Suppressor macrophage treated with lipopolysaccharide for 4 hours (primary cell): ENCODE measurements around the gene FBXL20.
A peak's percentile ranks its signal among the peaks of the same experiment; 100 is the strongest.
"Not testable (repeated sequence)": the region's sequence is repeated elsewhere in the genome, so short reads cannot be mapped to it uniquely, and the experiment has no call there.

Experiments used
- DNase-seq: peaks from one replicate; pipeline ENCODE4 v3.0.0-alpha.2; 2020

FBXL20 gene

DNA sequence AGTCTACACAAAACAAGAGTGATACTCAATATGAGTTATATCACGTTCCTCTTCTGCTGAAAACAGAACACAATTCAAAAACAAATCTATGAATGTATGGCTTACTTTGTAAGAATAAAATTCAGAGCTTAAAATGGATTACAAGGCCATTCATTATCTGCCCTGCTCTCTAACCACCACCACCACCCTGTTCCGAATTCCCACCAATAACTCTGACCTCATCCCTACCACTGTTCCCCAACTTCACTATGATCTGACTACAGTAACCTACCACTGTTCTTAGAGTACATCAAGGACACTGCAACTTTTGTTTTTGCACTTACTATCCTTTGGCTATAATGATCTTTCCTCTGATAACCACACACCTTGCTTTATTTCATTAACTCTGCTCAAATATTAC lies 21.3 kb downstream of the FBXL20 start:
- DNase-seq, result no peak

DNA sequence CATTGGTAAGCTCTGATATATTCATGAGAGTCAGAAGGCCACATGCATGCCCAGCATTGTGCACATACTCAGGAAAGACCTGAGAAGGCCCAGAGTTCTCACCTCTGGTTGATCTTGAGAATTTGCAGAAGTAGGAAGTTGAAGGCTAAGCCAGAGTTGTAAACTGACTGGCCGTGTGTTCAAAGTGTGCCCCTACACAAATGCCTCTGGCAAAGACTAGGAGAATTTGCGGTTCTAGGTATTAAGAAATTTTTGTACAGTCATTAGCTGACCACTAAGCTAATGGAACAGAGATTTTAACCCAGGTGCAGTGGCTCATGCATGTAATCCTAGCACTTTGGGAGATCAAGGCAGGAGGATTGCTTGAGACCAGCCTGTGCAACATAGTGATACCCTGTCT lies 25.0 kb downstream of the FBXL20 start:
- no peak for DNase-seq

DNA sequence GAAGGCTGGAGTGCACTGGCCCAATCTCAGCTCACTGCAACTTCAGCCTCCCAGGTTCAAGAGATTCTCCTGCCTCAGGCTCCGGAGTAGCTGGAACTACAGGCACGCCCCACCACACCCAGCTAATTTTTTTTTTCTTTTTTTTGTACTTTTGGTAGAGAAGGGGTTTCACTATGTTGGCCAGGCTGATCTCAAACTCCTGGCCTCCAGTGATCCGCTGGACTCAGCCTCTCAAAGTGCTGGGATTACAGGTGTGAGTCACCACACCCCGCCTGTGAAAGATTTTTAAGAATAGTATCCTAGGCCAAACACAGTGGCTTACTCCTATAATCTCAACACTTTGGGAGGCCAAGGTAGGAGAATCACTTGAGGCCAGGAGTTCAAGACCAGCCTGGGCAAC lies 33.6 kb downstream of the FBXL20 start:
- DNase-seq, result not testable (repeated sequence)

DNA sequence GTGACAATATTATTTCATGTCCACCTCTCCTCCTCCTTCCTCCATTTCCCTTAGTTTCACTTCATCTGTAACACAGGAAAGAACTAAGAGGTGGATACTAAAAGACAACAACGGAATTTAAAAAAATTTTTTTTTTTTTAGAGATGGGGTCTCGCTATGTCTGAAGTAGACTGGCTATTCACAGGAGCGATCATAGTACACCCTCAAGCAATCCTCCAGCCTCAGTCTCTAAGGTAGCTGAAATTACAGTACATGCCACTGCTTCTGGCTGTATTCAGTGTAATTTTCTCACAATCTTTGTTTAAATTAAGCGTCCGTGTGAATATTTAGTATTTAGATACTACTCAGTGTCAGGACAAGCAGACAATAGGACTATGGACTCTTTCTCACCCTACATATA lies 35.6 kb downstream of the FBXL20 start:
- no peak for DNase-seq

DNA sequence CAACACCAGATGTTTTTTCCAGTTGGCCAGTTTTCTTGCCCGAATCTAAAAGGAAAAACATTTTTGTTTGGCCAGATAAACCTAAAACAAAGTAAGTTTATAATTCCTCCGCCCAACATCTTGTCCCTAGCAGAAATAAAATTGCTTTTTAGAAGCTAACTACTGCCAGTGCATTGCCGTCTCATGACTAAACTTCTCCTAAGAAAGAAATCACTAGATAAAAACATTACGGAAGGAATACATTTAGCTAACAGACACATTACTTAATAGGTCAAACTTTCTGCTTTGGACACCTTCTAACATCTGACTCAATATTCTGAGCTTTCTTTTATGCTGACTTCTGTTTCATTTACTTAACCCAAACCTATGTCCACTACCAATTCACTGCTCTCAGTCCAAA lies 36.2 kb downstream of the FBXL20 start:
- DNase-seq, result peak; percentile 69

DNA sequence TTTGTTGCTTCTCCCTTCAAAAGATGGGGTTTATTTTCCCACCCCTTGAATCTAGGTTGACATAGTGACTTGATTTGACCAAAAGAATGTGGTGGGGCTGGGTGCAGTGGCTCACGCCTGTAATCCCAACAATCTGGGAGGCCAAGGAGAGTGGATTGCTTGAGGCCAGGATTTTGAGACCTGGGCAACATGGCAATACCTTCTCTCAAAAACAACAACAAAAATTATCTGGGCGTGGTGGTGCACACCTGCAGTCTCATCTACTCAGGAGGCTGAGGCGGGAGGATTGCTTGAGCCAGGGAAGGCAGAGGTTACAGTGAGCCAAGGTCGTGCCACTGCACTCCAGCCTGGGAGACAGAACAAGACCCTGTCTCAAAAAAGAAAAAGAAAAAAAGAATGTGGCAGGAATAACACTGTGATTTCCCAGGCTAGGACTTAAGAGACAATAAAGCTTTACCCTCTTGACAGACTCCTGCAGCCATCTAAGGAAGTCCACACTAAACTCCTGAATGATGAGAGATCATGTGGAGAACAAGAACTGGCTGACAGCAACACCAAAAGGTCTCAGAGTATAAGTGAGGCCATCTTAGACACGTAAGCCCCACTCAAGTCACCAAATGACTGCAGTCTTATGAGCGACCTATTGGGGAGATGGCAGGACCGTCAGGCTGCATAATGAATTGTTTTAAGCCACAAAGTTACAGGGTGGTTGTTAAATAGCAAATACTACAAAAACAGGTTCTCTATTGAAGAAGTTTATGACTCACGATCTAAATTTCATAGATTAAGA lies 37.0 kb downstream of the FBXL20 start:
- peak; percentile 66 for DNase-seq

DNA sequence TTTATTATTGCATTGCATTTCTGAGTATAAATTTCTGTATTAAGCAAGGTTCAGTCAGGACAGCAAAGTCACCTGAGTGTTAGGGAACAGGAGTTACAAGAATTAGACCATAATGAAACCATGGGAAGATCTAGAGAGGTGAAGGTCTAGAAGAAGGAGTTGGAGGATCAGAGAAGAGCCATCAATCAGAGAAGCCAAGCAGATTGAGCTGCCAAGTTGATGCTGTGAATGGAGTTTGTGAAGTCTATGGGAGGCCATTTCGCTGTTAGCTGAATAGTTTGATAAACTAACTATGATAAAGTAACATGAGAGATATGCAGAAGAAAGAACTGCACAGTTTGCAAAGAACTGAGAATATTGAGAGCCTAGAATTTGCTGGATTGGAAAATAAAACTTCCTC lies 40.4 kb downstream of the FBXL20 start:
- DNase-seq, result no peak

DNA sequence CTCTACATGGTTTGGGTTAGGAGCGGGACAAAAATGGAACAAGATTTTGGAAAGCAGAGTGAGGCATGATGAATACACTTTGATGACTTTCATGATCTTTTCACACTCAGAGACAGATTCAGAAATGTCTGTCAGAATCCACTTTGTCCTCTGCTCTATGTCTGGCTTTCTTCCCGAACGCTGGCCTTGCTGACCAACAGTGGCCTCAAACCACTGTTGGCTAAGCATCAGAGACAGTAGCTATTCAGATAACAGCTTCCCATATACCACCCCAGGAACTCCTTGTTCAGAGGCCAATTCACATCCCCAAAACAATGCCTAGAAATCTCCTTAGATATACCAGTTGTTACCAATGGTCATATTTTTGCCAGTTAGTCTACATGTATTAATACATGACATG lies 40.9 kb downstream of the FBXL20 start:
- no peak for DNase-seq

DNA sequence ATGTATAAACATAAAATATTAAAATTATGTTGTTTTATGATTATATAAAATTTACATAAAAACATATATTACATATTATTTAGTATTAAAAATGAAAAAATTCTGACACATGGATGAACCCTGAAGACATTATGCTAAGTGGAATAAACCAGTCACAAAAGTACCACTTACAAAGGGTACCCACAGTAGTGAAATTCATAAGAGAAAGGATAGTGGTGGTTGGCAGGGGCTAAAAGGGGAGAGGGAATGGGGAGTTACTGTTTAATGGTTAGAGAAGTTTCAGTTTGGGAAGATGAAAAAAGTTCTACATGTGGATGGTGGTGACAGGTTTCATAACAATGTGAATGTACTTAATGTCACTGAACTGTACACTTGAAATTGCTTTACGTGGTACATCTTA lies 41.4 kb downstream of the FBXL20 start:
- DNase-seq, result no peak

DNA sequence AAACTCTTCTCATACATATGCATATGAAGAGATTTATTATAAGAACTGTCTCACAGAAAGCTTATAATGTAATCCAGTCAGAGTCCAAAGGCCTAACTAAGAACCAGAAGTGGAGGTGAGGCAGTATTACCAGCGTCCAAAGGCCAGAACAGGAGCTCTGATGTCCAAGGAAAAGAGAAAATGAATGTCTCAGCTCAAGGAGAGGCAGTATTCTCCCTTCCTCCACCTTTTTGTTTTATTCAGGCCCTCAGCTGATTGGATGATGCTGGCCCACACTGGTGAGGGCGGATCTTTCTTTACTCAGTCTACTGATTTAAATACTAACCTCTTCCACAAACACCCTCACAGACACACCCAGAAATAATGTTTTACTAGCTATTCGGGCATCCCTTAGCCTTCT lies 43.4 kb downstream of the FBXL20 start:
- DNase-seq, result no peak

DNA sequence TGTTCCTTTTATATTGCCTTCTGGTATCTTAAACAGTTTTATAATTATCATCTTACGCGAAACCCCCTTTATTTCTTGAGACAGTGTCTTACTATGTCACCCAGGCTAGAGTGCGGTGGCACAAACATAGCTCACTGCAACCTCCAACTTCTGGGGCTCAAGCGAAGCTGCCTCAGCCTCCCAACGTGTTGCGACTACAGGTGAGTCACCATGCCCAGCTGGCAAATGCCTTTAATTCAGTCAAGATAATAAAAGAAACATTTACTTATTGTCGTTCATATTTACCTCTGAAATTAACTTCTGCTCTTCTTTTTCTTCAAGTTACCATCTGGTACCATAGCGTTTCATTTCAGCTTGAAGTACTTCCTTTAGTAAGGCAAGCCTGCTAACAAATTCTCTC lies 43.9 kb downstream of the FBXL20 start:
- no peak for DNase-seq

DNA sequence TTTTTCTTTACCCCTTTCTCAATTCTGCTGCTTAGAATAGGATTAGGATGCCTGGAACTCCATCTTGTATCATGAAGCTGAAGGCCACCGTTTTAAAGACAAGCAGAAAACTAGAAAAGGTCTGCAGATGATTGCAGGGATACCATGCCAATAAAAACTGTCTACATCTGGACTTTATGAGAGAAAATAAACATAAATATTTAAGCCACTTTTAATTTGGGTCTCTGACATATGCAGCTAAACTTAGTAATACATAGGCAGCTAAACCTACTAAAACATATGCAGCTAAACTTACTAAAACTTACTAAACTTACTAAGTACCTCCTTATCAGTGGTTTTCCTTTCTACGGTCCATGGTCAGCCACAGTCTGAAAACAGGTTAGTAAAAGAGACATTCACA lies 48.4 kb downstream of the FBXL20 start:
- DNase-seq, result no peak

DNA sequence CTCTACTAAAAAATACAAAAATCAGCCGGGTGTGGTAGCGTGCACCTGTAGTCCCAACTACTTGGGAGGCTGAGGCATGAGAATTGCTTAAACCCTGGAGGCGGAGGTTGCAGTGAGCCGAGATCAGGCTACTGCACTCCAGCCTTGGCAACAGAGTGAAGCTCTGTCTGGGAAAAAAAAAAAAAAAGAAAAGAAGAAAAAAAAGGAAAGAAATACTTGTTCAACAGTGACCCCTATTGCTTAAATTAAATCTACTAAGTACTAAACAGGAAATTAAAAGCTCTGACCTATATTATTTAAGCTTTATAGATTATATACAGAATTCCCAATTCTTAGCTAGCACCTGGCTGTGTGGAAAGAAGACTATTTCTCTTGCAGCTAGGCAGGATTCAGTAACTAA lies 48.9 kb downstream of the FBXL20 start:
- DNase-seq, result no peak

DNA sequence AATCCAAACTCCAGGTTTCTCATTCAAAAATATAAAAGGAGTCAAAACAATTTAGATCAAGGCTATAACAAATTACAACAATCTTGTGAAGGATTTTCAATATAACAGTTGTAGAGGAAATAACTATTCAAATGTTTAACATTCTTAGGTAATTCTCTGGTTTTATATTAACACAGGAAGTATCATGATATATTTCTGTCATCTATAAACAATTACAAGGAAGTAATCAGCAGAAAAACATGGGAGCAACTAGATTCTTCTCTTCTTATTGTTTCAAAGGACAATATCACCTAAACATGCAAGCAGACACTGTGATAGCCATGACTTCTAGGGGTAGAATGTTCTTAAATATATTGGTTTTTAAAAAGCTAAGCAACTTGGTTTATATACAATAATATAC lies 49.9 kb downstream of the FBXL20 start:
- no peak for DNase-seq

DNA sequence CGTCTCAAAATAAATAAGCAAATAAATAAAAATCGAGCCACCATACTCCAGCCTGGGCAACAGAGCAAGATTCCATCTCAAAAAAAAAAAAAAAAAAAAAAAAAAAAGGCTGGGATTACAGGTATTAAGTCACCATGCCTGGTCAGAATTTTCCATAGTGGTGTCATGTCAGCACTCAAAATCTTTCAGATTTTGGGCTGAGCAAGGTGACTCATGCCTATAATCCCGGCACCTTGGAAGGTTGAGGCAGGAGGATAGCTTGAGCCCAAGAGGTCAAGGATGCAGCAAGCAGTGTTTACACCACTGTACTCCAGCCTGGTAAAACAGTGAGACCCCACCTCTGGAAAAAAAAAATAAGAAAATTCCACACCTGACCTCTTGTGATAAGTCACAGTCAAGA lies 52.2 kb downstream of the FBXL20 start:
- DNase-seq, result no peak

DNA sequence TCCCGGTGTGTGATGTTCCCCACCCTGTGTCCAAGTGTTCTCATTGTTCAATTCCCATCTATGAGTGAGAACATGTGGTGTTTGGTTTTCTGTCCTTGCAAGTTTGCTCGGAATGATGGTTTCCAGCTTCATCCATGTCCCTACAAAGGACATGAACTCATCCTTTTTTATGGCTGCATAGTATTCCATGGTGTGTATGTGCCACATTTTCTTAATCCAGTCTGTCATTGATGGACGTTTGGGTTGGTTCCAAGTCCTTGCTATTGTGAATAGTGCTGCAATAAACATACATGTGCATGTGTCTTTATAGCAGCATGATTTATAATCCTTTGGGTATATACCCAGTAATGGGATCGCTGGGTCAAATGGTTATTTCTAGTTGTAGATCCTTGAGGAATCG lies 54.6 kb downstream of the FBXL20 start:
- DNase-seq, result not testable (repeated sequence)

DNA sequence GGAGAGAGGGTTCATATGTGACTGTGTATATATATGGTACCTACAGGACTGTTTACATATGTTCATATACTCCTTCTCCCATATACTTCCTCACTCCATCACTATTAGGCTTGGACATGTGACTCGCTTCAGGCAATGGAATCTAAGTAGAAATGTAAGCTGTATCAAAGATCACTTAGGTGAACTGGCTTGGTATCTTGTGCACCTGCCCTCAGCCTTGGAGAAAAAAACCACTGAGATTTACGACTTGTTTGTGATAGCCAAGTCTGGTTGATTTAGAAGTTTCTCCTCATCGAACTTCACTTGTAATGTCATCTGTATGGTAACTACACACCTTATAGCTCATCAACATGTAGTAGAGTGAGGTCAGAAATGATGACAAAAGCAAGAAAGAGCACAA lies 59.9 kb downstream of the FBXL20 start:
- no peak for DNase-seq

DNA sequence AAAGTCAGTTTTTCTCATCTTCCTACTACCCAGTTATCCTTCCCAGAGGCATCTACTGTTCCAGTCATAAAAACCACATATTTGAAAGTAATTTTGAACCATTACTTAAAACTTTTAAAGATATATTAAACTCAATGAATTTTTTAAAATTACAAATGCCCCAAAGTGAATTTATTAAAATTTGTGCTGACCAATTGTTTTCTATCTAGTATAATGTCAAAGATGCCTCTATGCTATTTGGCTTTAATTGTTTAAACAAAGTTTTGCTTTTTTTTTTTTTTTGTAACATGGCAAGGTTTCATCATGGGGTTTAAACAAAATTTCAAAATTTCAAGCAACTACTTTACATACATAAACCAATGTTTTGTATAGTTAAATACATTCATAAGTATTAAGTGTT lies 60.7 kb downstream of the FBXL20 start:
- no peak for DNase-seq

DNA sequence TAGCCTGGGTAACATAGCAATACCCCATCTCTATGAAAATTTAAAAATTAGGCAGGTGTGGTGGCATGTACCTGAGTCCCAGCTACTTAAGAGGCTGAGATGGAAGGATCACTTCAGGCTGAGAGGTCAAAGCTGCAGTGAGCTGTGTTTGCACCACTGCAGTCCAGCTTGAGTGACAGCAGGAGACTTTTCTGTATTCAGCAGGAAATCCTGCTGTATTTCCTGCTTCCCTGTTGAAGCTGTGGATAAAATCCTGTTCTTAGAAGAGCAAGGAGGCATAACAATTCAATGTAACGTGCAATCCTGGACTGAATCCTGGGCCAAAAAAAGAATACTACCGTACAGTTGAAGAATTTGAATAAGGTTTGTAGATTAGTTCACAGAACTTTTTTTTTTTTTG lies 62.2 kb downstream of the FBXL20 start:
- no peak for DNase-seq

DNA sequence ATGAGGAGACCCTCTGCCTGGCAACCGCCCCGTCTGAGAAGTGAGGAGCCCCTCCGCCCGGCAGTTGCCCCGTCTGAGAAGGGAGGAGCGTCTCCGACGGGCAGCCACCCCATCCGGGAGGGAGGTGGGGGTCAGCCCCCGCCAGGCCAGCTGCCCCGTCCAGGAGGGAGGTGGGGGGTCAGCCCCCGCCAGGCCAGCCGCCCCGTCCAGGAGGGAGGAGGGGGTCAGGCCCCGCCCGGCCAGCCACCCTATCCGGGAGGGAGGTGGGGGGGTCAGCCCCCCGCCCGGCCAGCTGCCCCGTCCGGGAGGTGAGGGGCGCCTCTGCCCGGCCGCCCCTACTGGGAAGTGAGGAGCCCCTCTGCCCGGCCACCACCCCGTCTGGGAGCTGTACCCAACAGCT lies 63.8 kb downstream of the FBXL20 start:
- DNase-seq, result not testable (repeated sequence)

DNA sequence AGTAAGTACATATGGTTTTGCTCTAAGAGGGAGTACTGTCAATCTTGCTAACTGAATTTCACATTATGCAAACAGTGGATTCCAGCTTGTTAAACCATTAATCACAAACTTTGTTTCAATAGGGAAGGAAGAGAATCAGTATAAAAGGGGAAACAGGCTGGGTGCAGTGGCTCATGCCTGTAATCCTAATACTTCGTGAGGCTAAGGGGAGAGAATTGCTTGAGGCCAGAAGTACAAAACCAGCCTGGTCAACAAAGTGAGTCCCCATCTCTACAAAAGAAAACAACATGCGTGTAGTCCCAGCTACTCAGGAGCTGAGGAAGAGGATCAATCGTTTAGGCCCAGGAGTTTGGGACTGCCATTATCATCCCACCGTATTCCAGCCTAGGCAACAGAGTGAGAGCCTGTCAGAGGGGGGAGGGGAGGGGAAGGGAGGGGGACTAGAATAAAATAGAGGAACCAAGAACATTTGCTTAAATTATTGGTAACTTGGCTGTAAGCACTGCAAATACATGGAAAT lies 65.7 kb downstream of the FBXL20 start:
- peak; percentile 80 for DNase-seq

DNA sequence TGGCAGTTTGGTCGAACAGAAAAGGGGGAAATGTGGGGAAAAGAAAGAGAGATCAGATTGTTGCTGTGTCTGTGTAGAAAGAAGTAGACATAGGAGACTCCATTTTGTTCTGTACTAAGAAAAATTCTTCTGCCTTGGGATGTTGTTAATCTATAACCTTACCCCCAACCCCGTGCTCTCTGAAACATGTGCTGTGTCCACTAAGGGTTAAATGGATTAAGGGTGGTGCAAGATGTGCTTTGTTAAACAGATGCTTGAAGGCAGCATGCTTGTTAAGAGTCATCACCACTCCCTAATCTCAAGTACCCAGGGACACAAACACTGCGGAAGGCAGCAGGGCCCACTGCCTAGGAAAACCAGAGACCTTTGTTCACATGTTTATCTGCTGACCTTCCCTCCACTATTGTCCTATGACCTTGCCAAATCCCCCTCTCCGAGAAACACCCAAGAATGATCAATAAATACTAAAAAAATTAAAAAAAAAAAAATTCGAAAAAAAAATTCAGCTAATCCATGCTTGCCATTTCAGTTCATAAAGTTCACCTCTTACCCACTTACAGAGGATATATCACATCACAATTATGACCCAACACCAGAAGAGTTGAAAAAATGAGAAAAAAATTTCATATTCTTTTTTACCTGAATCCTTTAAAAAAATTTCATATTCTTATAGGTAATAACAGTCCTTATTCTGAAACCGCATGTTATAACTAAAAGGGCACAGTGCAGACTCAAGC lies 67.2 kb downstream of the FBXL20 start:
- DNase-seq, result not testable (repeated sequence)

DNA sequence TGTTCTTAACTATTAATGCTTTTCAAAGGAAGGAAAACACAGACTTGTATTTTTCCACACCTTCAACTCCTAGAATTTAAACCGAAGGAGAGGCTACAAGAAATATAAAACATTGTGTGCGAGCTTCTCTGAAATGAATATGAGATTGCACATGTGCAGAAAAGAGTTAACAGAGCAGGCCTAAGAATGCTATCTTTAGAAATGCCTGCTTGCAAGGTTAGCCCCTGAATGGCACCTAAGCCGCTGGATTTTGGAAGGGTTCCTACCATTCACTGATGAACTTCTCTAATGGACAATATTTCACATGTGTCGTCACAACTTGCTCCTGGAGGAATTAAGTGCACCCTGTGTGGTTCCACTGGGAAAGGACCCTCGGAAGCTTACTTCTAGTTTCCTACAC lies 69.3 kb downstream of the FBXL20 start:
- no peak for DNase-seq

DNA sequence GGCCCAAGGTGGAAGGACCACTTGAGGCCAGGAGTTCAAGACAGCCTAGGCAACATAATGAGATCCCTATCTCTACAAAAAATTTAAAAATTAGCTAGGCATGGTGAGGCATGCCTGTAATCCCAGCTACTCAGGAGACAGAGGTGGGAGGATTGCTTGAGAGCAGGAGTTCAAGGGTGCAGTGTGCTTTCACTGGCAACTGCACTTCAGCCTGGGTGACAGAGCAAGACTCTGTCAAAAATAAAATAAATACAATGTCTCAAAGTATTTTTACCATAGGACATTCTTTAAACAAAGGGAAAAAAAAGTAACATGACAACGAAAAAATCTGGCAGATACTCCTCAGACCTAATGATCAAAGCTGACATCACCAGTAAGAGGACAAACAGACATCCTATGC lies 72.6 kb downstream of the FBXL20 start:
- DNase-seq, result no peak
